Breast epithelium (tissue), 4 donors: ENCODE measurements around the gene LCE1A. TPM values are rescaled to one million over a fixed set of nuclear protein-coding genes. Genes with fewer than 3 reads are reported as not detected.

Experiments used
- DNase-seq, 2 donors: peaks; one replicate each; pipeline ENCODE4 v3.0.0-alpha.2; 2019; ENCODE audit warnings: low spot score in 2 of 2
- H3K27ac ChIP-seq, 2 donors: fragments of 200-600 bp; sonication (generic) in 1 of 2; one replicate each; pipeline ENCODE4 v1.5.1; 2016 to 2019; ENCODE audit warnings: mild to moderate bottlenecking in 1 of 2
- H3K27me3 ChIP-seq, 2 donors: fragments of 200-600 bp; sonication (generic) in 1 of 2; one replicate each; pipeline versions ENCODE4 v1.5.1 to v1.6.0; 2017 to 2019; ENCODE audit warnings: control low read depth in 1 of 2, mild to moderate bottlenecking in 1 of 2
- H3K36me3 ChIP-seq: fragments of 200-600 bp; one replicate; pipeline ENCODE4 v1.5.1; 2019
- H3K4me1 ChIP-seq, 2 donors: fragments of 200-600 bp; sonication (generic); one replicate each; pipeline ENCODE4 v1.5.1; 2016 to 2019; ENCODE audit warnings: control low read depth in 1 of 2
- H3K4me3 ChIP-seq, 3 donors: fragments of 200-600 bp; sonication (generic); 1 replicate in 2 of 3; 2 replicates in 1 of 3; pipeline ENCODE4 v1.5.1; 2016 to 2019; ENCODE audit warnings: mild to moderate bottlenecking in 3 of 3, moderate library complexity in 2 of 3
- H3K9me3 ChIP-seq, 2 donors: fragments of 200-600 bp; sonication (generic) in 1 of 2; one replicate each; pipeline ENCODE4 v1.5.1; 2016 to 2019; ENCODE audit warnings: control low read depth in 1 of 2
- CTCF ChIP-seq, 3 donors: fragments of 450-650 bp; IDR thresholded peaks; one replicate each; pipeline ENCODE4 v1.5.1; 2016 to 2017; ENCODE audit warnings: antibody characterized with exemption in 3 of 3, mild to moderate bottlenecking in 3 of 3, moderate library complexity in 3 of 3
- POLR2A ChIP-seq: fragments of 450-650 bp; IDR thresholded peaks from one replicate; pipeline ENCODE4 v1.6.1; 2016; ENCODE audit warnings: antibody characterized with exemption, mild to moderate bottlenecking, moderate library complexity
- POLR2AphosphoS5 ChIP-seq, 3 donors: sonication (generic); formaldehyde crosslinking; IDR thresholded peaks; one replicate each; pipeline ENCODE4 v1.6.1; 2017; ENCODE audit warnings: antibody characterized with exemption in 3 of 3
- intact Hi-C: fragments of 100-400 bp; cut with DNase I; formaldehyde crosslinking; loops from one replicate; pipeline ENCODE4 v1.15.1; 2023; ENCODE audit warnings: low total_unique reads
- total RNA-seq, 3 donors: library from RNA; depleted of rRNA; stranded (reverse); fragments of >200 nt; gene quantifications; one replicate each; pipeline ENCODE4 v1.1.0, GENCODE V29; 2016

Gene LCE1A
- total RNA-seq, 3 donors from 2014 or later = not detected

- Histone ChIP-seq H3K4me1 (no peaks in the 10 kb centered on the region), H3K27me3 (no peaks in the 10 kb centered on the region), H3K27ac (no peak overlapping the region), H3K36me3 (no peaks in the 10 kb centered on the region), H3K9me3 (peaks cover 0 to 4% of the 10 kb centered on the region in 2 donors), H3K4me3 (no peak overlapping the region)
- DNase-seq = no peak
- TF ChIP-seq POLR2AphosphoS5 (IDR thresholded peaks at IDR 0.05) = no peak
- TF ChIP-seq CTCF (IDR thresholded peaks at IDR 0.05) = no peak
- no peak for TF ChIP-seq POLR2A
- intact Hi-C loops = no loop called here
Measured at GRCh38 chr1:152817309-152817708, 10.0 kb upstream of the LCE1A start.

- intact Hi-C loops = no loop called here
- Histone ChIP-seq H3K4me1 (no peaks in the 10 kb centered on the region), H3K27me3 (no peaks in the 10 kb centered on the region), H3K4me3 (no peak overlapping the region), H3K9me3 (no peaks in the 10 kb centered on the region), H3K27ac (no peak overlapping the region), H3K36me3 (no peaks in the 10 kb centered on the region)
- no peak for TF ChIP-seq POLR2A
- no peak for TF ChIP-seq CTCF (IDR thresholded peaks at IDR 0.05)
- no peak for TF ChIP-seq POLR2AphosphoS5 (IDR thresholded peaks at IDR 0.05)
- no peak for DNase-seq
Measured at GRCh38 chr1:152823294-152823693, 4.0 kb upstream of the LCE1A start.

- Histone ChIP-seq H3K4me3 (no peak overlapping the region), H3K36me3 (no peaks in the 10 kb centered on the region), H3K27ac (no peak overlapping the region), H3K9me3 (no peaks in the 10 kb centered on the region), H3K27me3 (no peaks in the 10 kb centered on the region), H3K4me1 (no peaks in the 10 kb centered on the region)
- TF ChIP-seq CTCF (IDR thresholded peaks at IDR 0.05) = no peak
- no peak for TF ChIP-seq POLR2AphosphoS5 (IDR thresholded peaks at IDR 0.05)
- no peak for TF ChIP-seq POLR2A
- intact Hi-C loops = no loop called here
- no peak for DNase-seq
Measured at GRCh38 chr1:152824964-152825363, 2.3 kb upstream of the LCE1A start.

- intact Hi-C loops = no loop called here
- Histone ChIP-seq H3K4me3 (no peak overlapping the region), H3K9me3 (no peaks in the 10 kb centered on the region), H3K27me3 (no peaks in the 10 kb centered on the region), H3K4me1 (no peaks in the 10 kb centered on the region), H3K27ac (no peak overlapping the region), H3K36me3 (no peaks in the 10 kb centered on the region)
- no peak for DNase-seq
- TF ChIP-seq CTCF (IDR thresholded peaks at IDR 0.05) = no peak
- no peak for TF ChIP-seq POLR2A
- TF ChIP-seq POLR2AphosphoS5 (IDR thresholded peaks at IDR 0.05) = no peak
Measured at GRCh38 chr1:152836870-152837269, 9.6 kb downstream of the LCE1A start.

- no peak within 1 kb of the TSS for H3K27ac ChIP-seq
- H3K4me1 ChIP-seq = no peaks in the 10 kb centered on the region
- no peaks in the 10 kb centered on the region for H3K9me3 ChIP-seq
- no peak for DNase-seq
- H3K4me3 ChIP-seq = no peak within 1 kb of the TSS
- peaks cover 3% of the 10 kb centered on the region for H3K36me3 ChIP-seq
- intact Hi-C loops = no loop called here
- TF ChIP-seq CTCF (IDR thresholded peaks at IDR 0.05) (no peak), POLR2AphosphoS5 (IDR thresholded peaks at IDR 0.05) (no peak), POLR2A (no peak)
- no peaks in the 10 kb centered on the region for H3K27me3 ChIP-seq
Measured at GRCh38 chr1:152842556-152842955, 15.3 kb downstream of the LCE1A start, which contains the start of gene LCE6A. Gene LCE6A, plus strand, starts transcription at chr1:152842856. Its CDS starts 665 bp downstream, at chr1:152843521.
